HFF-Myc (cell line): Measurements from ENCODE around the gene NAPA.

Experiments
- DNase-seq: peaks from one replicate; pipeline ENCODE4 v3.0.0-alpha.2; 2011; ENCODE audit warnings: low read depth; ENCODE audit errors: extremely low read depth
- H3K4me3 ChIP-seq: replicated peaks from 2 replicates; pipeline ENCODE4 v1.5.1; 2011; ENCODE audit warnings: low read depth, mild to moderate bottlenecking, control low read depth, low read length
- CTCF ChIP-seq: IDR thresholded peaks from 2 replicates; pipeline ENCODE4 v1.5.1; 2012; ENCODE audit warnings: mild to moderate bottlenecking, low read depth, low read length, control low read depth; ENCODE audit errors: missing control alignments

Gene NAPA

GRCh38 chr19:47510516-47511127 is 4.2 kb downstream of the NAPA start:
- TF ChIP-seq CTCF: no peak
- H3K4me3 ChIP-seq: no peak overlapping the region
- no peak for DNase-seq

- no peak overlapping the region for H3K4me3 ChIP-seq
- DNase-seq: no peak
- TF ChIP-seq CTCF: no peak
These were observed 4.9 kb downstream of the NAPA start for GRCh38 chr19:47509973-47510372.

- no peak for TF ChIP-seq CTCF
- H3K4me3 ChIP-seq: no peak overlapping the region
- DNase-seq: no peak
These were observed 5.6 kb downstream of the NAPA start for GRCh38 chr19:47509170-47509847.

- no peak for DNase-seq
- TF ChIP-seq CTCF: no peak
- no peak overlapping the region for H3K4me3 ChIP-seq
These were observed 6.1 kb downstream of the NAPA start for GRCh38 chr19:47508721-47509120.

- no peak for DNase-seq
- no peak for TF ChIP-seq CTCF
- no peak overlapping the region for H3K4me3 ChIP-seq
These were observed 6.8 kb downstream of the NAPA start for GRCh38 chr19:47507924-47508553.

GRCh38 chr19:47507012-47507411 is 7.9 kb downstream of the NAPA start:
- TF ChIP-seq CTCF: no peak
- no peak overlapping the region for H3K4me3 ChIP-seq
- DNase-seq: no peak

GRCh38 chr19:47506459-47506858 is 8.4 kb downstream of the NAPA start:
- no peak for DNase-seq
- no peak for TF ChIP-seq CTCF
- no peak overlapping the region for H3K4me3 ChIP-seq
